Adrenal gland (tissue), 12 donors: ENCODE data around the gene MOB3B. TPM values are rescaled to one million over a fixed set of nuclear protein-coding genes. Genes with fewer than 3 reads are reported as not detected.

ENCODE experiments used
- DNase-seq, 7 donors: peaks; one replicate each; pipeline ENCODE4 v3.0.0-alpha.2; 2019 to 2020
- H3K27ac ChIP-seq, 5 donors: fragments of 200-600 bp; sonication (generic) in 4 of 5; 1 replicate in 3 of 5; 2 replicates in 2 of 5; pipeline versions ENCODE4 v1.5.1 to v1.8.0; 2016 to 2020; ENCODE audit warnings: mild to moderate bottlenecking in 1 of 5
- H3K27me3 ChIP-seq: fragments of 200-600 bp; 2 replicates; pipeline ENCODE4 v1.8.0; 2021
- H3K36me3 ChIP-seq, 2 donors: fragments of 200-600 bp; replicated peaks in 1 of 2; 1 replicate in 1 of 2; 2 replicates in 1 of 2; pipeline versions ENCODE4 v1.5.1 to v1.8.0; 2018 to 2022
- H3K4me1 ChIP-seq, 2 donors: fragments of 200-600 bp; replicated peaks in 1 of 2; 1 replicate in 1 of 2; 2 replicates in 1 of 2; pipeline versions ENCODE4 v1.5.1 to v1.8.0; 2018 to 2021
- H3K4me3 ChIP-seq, 4 donors: fragments of 200-600 bp; sonication (generic) in 3 of 4; one replicate each; pipeline ENCODE4 v1.5.1; 2016 to 2018
- H3K9me3 ChIP-seq, 3 donors: fragments of 200-600 bp; sonication (generic) in 1 of 3; replicated peaks in 1 of 3; 1 replicate in 2 of 3; 2 replicates in 1 of 3; pipeline versions ENCODE4 v1.5.1 to v1.8.0; 2016 to 2021
- POLR2A ChIP-seq, 2 donors: fragments of 450-650 bp; IDR thresholded peaks; one replicate each; pipeline ENCODE4 v1.6.1; 2017; ENCODE audit warnings: antibody characterized with exemption in 2 of 2, mild to moderate bottlenecking in 2 of 2, moderate library complexity in 1 of 2
- WGBS, 4 donors: extraction: QIAGEN DNeasy Blood & Tissue Kit in 2 of 4; methylation state at CpG; one replicate each; pipeline versions ENCODE4 v1.1.5 to v1.1.7; 2013 to 2017; 5-methylcytosine and 5-hydroxymethylcytosine counted together
- intact Hi-C, 2 donors: fragments of 100-400 bp; cut with DNase I; formaldehyde crosslinking; loops; one replicate each; pipeline versions ENCODE4 v1.14.1 to v1.15.0; 2022 to 2023
- polyA plus RNA-seq, 3 donors: library from polyadenylated mRNA; stranded (reverse); fragments of 200-250 nt in 2 of 3; fragments of 350-450 nt in 1 of 3; fragmentation: Illumina TruSeq in 1 of 3; extraction: RNeasy Lipid Tissue Mini Kit (QIAGEN cat#74804) in 1 of 3; gene quantifications; one replicate each; pipeline ENCODE4 v1.2.3, GENCODE V29; 2013 to 2014
- total RNA-seq, 9 donors: library from RNA; depleted of rRNA in 4 of 9; stranded (reverse); fragments of >200 nt in 4 of 9; fragments of 120-200 nt in 1 of 9; fragmentation: NEBNext Ultra II Directional in 1 of 9; extraction: Animal tissue kit (Norgen Biotek cat#: 25700) in 1 of 9; gene quantifications; one replicate each; pipeline versions ENCODE4 v1.1.0 to v1.2.4, GENCODE V29; 2013 to 2023
- TF ChIP-seq, protein P1 (sequence below), 6 experiments: fragments of 450-650 bp in 4 of 6; fragments of 200-600 bp in 2 of 6; sonication (generic) in 1 of 6; IDR thresholded peaks; 1 replicate in 5 of 6; 2 replicates in 1 of 6; pipeline versions ENCODE4 v1.5.1 to v1.8.0; 2016 to 2021; ENCODE audit warnings: antibody characterized with exemption in 6 of 6, mild to moderate bottlenecking in 2 of 6, moderate library complexity in 1 of 6
- donor health status: healthy with polysubstance abuse.
- donor health status: Bipolar disorder and iron deficiency.
- donor health status: DM: yes; HTN: yes; CAD: no.
- donor health status: DM: no; HTN: no; CAD: no.
- donor health status: DM: no; HTN: no; CAD: no.
- donor health status: DM: yes; HTN: yes; CAD: no.

The MOB3B gene
- total and polyA plus RNA-seq, 12 donors: 1.3 to 9.0 (median 3.4) TPM

DNA sequence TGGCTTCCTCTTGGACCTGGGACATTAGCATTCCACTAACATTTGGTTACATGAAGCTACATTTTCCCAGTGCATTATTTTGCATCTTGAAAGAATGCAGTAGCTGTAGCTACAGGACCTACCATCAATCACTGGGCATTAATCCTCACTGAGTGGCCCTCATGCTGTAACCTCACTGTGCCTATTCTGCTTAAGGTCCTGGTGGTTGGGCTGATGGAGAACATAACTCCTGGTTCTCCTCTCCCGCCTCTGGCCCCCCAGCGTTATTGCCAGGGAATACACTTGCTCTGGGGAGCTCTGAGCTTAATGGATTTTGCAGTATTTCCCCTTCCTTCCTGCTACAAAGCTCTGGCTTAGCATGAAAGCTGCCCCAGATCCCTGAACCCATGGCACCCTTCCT lies 121.1 kb downstream of the MOB3B start:
- no peak overlapping the region for H3K4me3 ChIP-seq
- intact Hi-C loops: loop anchor here in 1 of 2 donors (10.0 kb wide), 1 partner anchor 64 kb away; no protein-coding TSS in a partner anchor

DNA sequence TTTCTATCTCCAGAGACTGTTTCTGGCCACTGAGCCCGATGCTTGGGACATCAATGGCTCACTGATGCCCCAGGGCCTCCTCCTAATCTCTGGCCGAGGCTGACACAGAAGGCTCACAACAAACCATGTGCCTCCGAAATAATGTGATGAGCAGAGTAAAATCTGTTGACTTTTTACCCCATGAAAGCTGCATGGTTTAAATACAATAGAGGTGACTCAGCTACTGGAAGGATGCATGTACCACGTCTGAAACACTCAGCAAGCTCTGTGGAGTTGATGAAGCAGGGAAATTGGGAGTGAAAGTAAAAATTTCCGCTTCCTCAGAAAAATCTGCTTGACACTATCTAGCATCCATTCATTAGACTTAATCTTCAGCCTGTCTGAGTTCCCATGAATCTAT lies 121.6 kb downstream of the MOB3B start:
- H3K27me3 ChIP-seq: no peaks in the 10 kb centered on the region
- H3K9me3 ChIP-seq: no peaks in the 10 kb centered on the region
- H3K4me3 ChIP-seq: no peak overlapping the region
- no peak overlapping the region for H3K27ac ChIP-seq
- no peaks in the 10 kb centered on the region for H3K36me3 ChIP-seq
- no peak for DNase-seq
- intact Hi-C loops: loop anchor here in 1 of 2 donors (10.0 kb wide), 1 partner anchor 63 kb away; no protein-coding TSS in a partner anchor
- TF ChIP-seq, protein P1, sequence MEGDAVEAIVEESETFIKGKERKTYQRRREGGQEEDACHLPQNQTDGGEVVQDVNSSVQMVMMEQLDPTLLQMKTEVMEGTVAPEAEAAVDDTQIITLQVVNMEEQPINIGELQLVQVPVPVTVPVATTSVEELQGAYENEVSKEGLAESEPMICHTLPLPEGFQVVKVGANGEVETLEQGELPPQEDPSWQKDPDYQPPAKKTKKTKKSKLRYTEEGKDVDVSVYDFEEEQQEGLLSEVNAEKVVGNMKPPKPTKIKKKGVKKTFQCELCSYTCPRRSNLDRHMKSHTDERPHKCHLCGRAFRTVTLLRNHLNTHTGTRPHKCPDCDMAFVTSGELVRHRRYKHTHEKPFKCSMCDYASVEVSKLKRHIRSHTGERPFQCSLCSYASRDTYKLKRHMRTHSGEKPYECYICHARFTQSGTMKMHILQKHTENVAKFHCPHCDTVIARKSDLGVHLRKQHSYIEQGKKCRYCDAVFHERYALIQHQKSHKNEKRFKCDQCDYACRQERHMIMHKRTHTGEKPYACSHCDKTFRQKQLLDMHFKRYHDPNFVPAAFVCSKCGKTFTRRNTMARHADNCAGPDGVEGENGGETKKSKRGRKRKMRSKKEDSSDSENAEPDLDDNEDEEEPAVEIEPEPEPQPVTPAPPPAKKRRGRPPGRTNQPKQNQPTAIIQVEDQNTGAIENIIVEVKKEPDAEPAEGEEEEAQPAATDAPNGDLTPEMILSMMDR (IDR thresholded peaks at IDR 0.05): no peak
- no peak for TF ChIP-seq POLR2A (IDR thresholded peaks at IDR 0.05)
- peaks cover 0 to 5% of the 10 kb centered on the region in 2 donors for H3K4me1 ChIP-seq
- 80 to 88% (median 86%) methylated on average over 5 of the region's 5 CpGs for WGBS, 4 donors

More for the DNA sequence above, 121.1 kb downstream of the MOB3B start:
- Histone ChIP-seq H3K27me3 (no peaks in the 10 kb centered on the region), H3K4me1 (peaks cover 0 to 10% of the 10 kb centered on the region in 2 donors), H3K36me3 (no peaks in the 10 kb centered on the region), H3K9me3 (no peaks in the 10 kb centered on the region), H3K27ac (no peak overlapping the region)
- TF ChIP-seq, protein P1 (IDR thresholded peaks at IDR 0.05): no peak
- TF ChIP-seq POLR2A (IDR thresholded peaks at IDR 0.05): no peak
- 75 to 95% (median 86%) methylated on average over 2 of the region's 2 CpGs for WGBS, 4 donors
- no peak for DNase-seq

DNA sequence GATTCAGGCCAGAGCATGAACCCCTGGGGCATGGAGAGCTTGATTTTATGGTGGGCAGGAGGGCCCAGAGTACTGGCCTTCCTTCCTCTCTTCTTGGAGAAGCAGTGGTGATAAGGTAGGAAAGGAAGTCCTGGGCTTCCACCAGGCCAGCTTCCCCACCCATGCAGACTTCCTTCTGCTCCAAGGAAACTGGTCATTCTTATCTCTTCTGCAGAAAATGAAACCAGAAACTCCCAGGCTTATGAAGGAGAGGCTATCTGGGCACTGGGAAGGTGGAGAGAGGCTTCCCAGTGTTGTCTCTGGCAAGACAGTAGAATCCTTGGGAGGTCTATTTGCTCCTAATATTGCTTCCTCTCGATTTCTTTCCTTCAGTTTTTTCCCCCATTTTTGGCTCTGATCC lies 122.1 kb downstream of the MOB3B start:
- H3K4me1 ChIP-seq: no peaks in the 10 kb centered on the region
- no peaks in the 10 kb centered on the region for H3K9me3 ChIP-seq
- H3K36me3 ChIP-seq: no peaks in the 10 kb centered on the region
- intact Hi-C loops: loop anchor here in 1 of 2 donors (10.0 kb wide), 1 partner anchor 63 kb away; no protein-coding TSS in a partner anchor
- TF ChIP-seq POLR2A (IDR thresholded peaks at IDR 0.05): no peak
- TF ChIP-seq, protein P1 (IDR thresholded peaks at IDR 0.05): no peak
- no peak for DNase-seq
- no peak overlapping the region for H3K27ac ChIP-seq
- no peaks in the 10 kb centered on the region for H3K27me3 ChIP-seq
- no peak overlapping the region for H3K4me3 ChIP-seq
- 27 to 48% (median 37%) methylated on average over 1 of the region's 1 CpG for WGBS, 4 donors

DNA sequence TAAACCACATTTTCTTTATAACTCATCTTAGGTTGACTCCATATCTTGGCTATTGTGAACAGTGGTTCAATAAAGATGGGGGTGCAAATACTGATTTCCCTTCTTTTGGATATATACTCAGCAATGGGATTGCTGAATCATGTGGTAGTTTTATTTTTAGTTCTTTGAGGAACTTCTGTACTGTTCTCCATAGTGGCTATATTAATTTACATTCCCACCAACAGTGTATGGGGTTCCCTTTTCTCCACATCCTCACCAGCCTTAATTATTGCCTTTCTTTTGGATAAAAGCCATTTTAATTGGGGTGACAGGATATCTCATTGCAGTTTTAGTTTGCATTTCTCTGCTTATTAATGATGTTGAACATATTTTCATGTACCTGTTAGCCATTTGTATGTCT lies 125.0 kb downstream of the MOB3B start:
- TF ChIP-seq, protein P1 (IDR thresholded peaks at IDR 0.05): no peak
- no peak for TF ChIP-seq POLR2A (IDR thresholded peaks at IDR 0.05)
- H3K9me3 ChIP-seq: no peaks in the 10 kb centered on the region
- no peaks in the 10 kb centered on the region for H3K4me1 ChIP-seq
- no peaks in the 10 kb centered on the region for H3K27me3 ChIP-seq
- no peak overlapping the region for H3K4me3 ChIP-seq
- H3K36me3 ChIP-seq: no peaks in the 10 kb centered on the region
- intact Hi-C loops: loop anchor here in 1 of 2 donors (10.0 kb wide), 1 partner anchor 60 kb away; no protein-coding TSS in a partner anchor
- DNase-seq: no peak
- H3K27ac ChIP-seq: no peak overlapping the region
